OCI-LY1 (cell line): ENCODE measurements around the gene PTPRU.

Experiments
- H2AFZ ChIP-seq: fragments of 200-600 bp; sonication (generic), shearing (Covaris generic); 2 replicates; pipeline ENCODE4 v1.6.0; 2014; ENCODE audit warnings: antibody characterized with exemption, mild to moderate bottlenecking, low read length
- H3F3A ChIP-seq: fragments of 200-600 bp; sonication (generic), shearing (Covaris generic); 2 replicates; pipeline ENCODE4 v1.6.0; 2014; ENCODE audit warnings: mild to moderate bottlenecking, antibody characterized with exemption, low read length, moderate library complexity; ENCODE audit not compliant: insufficient read depth
- H3K27ac ChIP-seq: fragments of 200-600 bp; sonication (generic); 2 replicates; pipeline ENCODE4 v1.5.1; 2014; ENCODE audit warnings: low read length, mixed run types, mild to moderate bottlenecking, low read depth; ENCODE audit not compliant: poor library complexity, severe bottlenecking
- H3K27me3 ChIP-seq: fragments of 200-600 bp; sonication (generic); 2 replicates; pipeline ENCODE4 v1.6.0; 2014; ENCODE audit warnings: antibody characterized with exemption, mild to moderate bottlenecking, low read length, moderate library complexity; ENCODE audit not compliant: insufficient read depth
- H3K36me3 ChIP-seq: fragments of 200-600 bp; sonication (generic); 2 replicates; pipeline ENCODE4 v1.6.1; 2014; ENCODE audit warnings: mild to moderate bottlenecking, antibody characterized with exemption, low read length, moderate library complexity, mixed read lengths; ENCODE audit not compliant: insufficient read depth
- H3K4me1 ChIP-seq: fragments of 200-600 bp; sonication (generic); 2 replicates; pipeline ENCODE4 v1.5.1; 2014; ENCODE audit warnings: mild to moderate bottlenecking, low read length, moderate library complexity; ENCODE audit not compliant: insufficient read depth, severe bottlenecking
- H3K4me2 ChIP-seq: fragments of 200-600 bp; sonication (generic), shearing (Covaris generic); 2 replicates; pipeline ENCODE4 v1.6.1; 2014; ENCODE audit warnings: low read length
- H3K4me3 ChIP-seq: fragments of 200-600 bp; sonication (generic); 2 replicates; pipeline ENCODE4 v1.5.1; 2014; ENCODE audit warnings: low read length, low read depth, mild to moderate bottlenecking, mixed read lengths; ENCODE audit not compliant: poor library complexity, severe bottlenecking
- H3K79me2 ChIP-seq: fragments of 200-600 bp; shearing (Covaris generic); 2 replicates; pipeline ENCODE4 v1.6.1; 2016; ENCODE audit warnings: mixed run types, low read length, mixed read lengths; ENCODE audit not compliant: insufficient read depth
- H3K9ac ChIP-seq: fragments of 200-600 bp; sonication (generic), shearing (Covaris generic); 2 replicates; pipeline ENCODE4 v1.6.1; 2014; ENCODE audit warnings: mild to moderate bottlenecking, low read length, mixed read lengths
- H3K9me2 ChIP-seq: fragments of 200-600 bp; sonication (generic), shearing (Covaris generic); 2 replicates; pipeline ENCODE4 v1.6.1; 2014; ENCODE audit warnings: low read depth, mild to moderate bottlenecking, low read length, mixed read lengths
- H3K9me3 ChIP-seq: fragments of 200-600 bp; shearing (Covaris generic); 2 replicates; pipeline ENCODE4 v1.6.1; 2014; ENCODE audit warnings: low read length, mixed read lengths
- H4K20me1 ChIP-seq: fragments of 200-600 bp; sonication (generic), shearing (Covaris generic); 2 replicates; pipeline ENCODE4 v1.6.0; 2016; ENCODE audit warnings: mild to moderate bottlenecking, low read length; ENCODE audit not compliant: insufficient read depth
- CTCF ChIP-seq: fragments of 200-600 bp; sonication (generic), shearing (Covaris generic); IDR thresholded peaks from 2 replicates; pipeline ENCODE4 v1.5.1; 2017; ENCODE audit warnings: mild to moderate bottlenecking, antibody characterized with exemption, low read length, moderate library complexity, mixed read lengths
- EZH2 ChIP-seq: fragments of 200-600 bp; sonication (generic), shearing (Covaris generic); IDR thresholded peaks from 2 replicates; pipeline ENCODE4 v1.8.0; 2017; ENCODE audit warnings: borderline replicate concordance, mixed run types, mild to moderate bottlenecking, antibody characterized with exemption, low read length, moderate library complexity, mixed read lengths

Gene PTPRU

GRCh38 chr1:29320156-29320940 is 84.0 kb downstream of the PTPRU start:
- TF ChIP-seq EZH2, result no peak
- no peak for TF ChIP-seq CTCF
- Histone ChIP-seq H3K9me2 (no peaks in the 10 kb centered on the region), H3K79me2 (no peaks in the 10 kb centered on the region), H3K4me2 (no peak overlapping the region), H3K36me3 (no peaks in the 10 kb centered on the region), H3K9me3 (no peaks in the 10 kb centered on the region), H3F3A (no peaks in the 10 kb centered on the region), H3K4me1 (no peaks in the 10 kb centered on the region), H3K27ac (no peak overlapping the region), H3K27me3 (no peaks in the 10 kb centered on the region), H3K9ac (no peak overlapping the region), H3K4me3 (no peak overlapping the region), H4K20me1 (no peaks in the 10 kb centered on the region), H2AFZ (no peak overlapping the region)

GRCh38 chr1:29321176-29321575 is 84.9 kb downstream of the PTPRU start:
- no peak for TF ChIP-seq EZH2
- no peak for TF ChIP-seq CTCF
- no peaks in the 10 kb centered on the region for H4K20me1 ChIP-seq
- H3K9me3 ChIP-seq, result no peaks in the 10 kb centered on the region
- H3K27ac ChIP-seq, result no peak overlapping the region
- no peaks in the 10 kb centered on the region for H3K27me3 ChIP-seq
- H3K4me1 ChIP-seq, result no peaks in the 10 kb centered on the region
- H3K36me3 ChIP-seq, result no peaks in the 10 kb centered on the region
- H3K79me2 ChIP-seq, result no peaks in the 10 kb centered on the region
- no peaks in the 10 kb centered on the region for H3F3A ChIP-seq
- H3K4me2 ChIP-seq, result no peak overlapping the region
- H3K9me2 ChIP-seq, result no peaks in the 10 kb centered on the region
- H2AFZ ChIP-seq, result no peak overlapping the region
- no peak overlapping the region for H3K4me3 ChIP-seq
- no peak overlapping the region for H3K9ac ChIP-seq

GRCh38 chr1:29322147-29322694 is 85.9 kb downstream of the PTPRU start:
- H3K9ac ChIP-seq, result no peak overlapping the region
- no peaks in the 10 kb centered on the region for H3K9me3 ChIP-seq
- no peaks in the 10 kb centered on the region for H3K27me3 ChIP-seq
- H3K4me2 ChIP-seq, result no peak overlapping the region
- no peaks in the 10 kb centered on the region for H3K79me2 ChIP-seq
- no peaks in the 10 kb centered on the region for H3K36me3 ChIP-seq
- H4K20me1 ChIP-seq, result no peaks in the 10 kb centered on the region
- H3F3A ChIP-seq, result no peaks in the 10 kb centered on the region
- H3K4me3 ChIP-seq, result no peak overlapping the region
- no peaks in the 10 kb centered on the region for H3K9me2 ChIP-seq
- H2AFZ ChIP-seq, result no peak overlapping the region
- no peaks in the 10 kb centered on the region for H3K4me1 ChIP-seq
- no peak overlapping the region for H3K27ac ChIP-seq
- no peak for TF ChIP-seq CTCF
- no peak for TF ChIP-seq EZH2
